ENCODE results near the gene ZC2HC1C. TPM values are rescaled to one million over a fixed set of nuclear protein-coding genes. Genes with fewer than 3 reads are reported as not detected.

Gene ZC2HC1C
- total RNA-seq, 1 donor from 2014 or later = 10.5 TPM

GRCh38 chr14:75054421-75054820, 15.0 kb upstream of the ZC2HC1C start:
- Histone ChIP-seq H3K36me3 (no peaks in the 10 kb centered on the region), H3K4me1 (peaks cover 17% of the 10 kb centered on the region), H3K9me3 (replicated peaks) (no peaks in the 10 kb centered on the region), H3K27me3 (ENCODE audit: low read depth) (no peaks in the 10 kb centered on the region), H3K27ac (replicated peaks) (no peak overlapping the region), H3K4me3 (no peak overlapping the region)
- no peak for TF ChIP-seq CTCF (IDR thresholded peaks at IDR 0.05; ENCODE audit: borderline replicate concordance)
- DNase-seq = no peak
- intact Hi-C loops (cut with micrococcal nuclease) = no loop called here

- Histone ChIP-seq H3K36me3 (no peaks in the 10 kb centered on the region), H3K27ac (replicated peaks) (no peak overlapping the region), H3K9me3 (replicated peaks) (peaks cover 6% of the 10 kb centered on the region), H3K4me1 (peaks cover 17% of the 10 kb centered on the region), H3K4me3 (no peak overlapping the region), H3K27me3 (ENCODE audit: low read depth) (no peaks in the 10 kb centered on the region)
- intact Hi-C loops (cut with micrococcal nuclease) = loop anchor here (10.0 kb wide), 1 partner anchor 115 kb away; no protein-coding TSS in a partner anchor
- no peak for TF ChIP-seq CTCF (IDR thresholded peaks at IDR 0.05; ENCODE audit: borderline replicate concordance)
- DNase-seq = no peak
These were observed 9.8 kb upstream of the ZC2HC1C start for GRCh38 chr14:75059642-75060041.

GRCh38 chr14:75060420-75060819, 9.0 kb upstream of the ZC2HC1C start:
- H3K4me3 ChIP-seq = no peak overlapping the region
- TF ChIP-seq CTCF (IDR thresholded peaks at IDR 0.05; ENCODE audit: borderline replicate concordance) = no peak
- intact Hi-C loops (cut with micrococcal nuclease) = loop anchor here (10.0 kb wide), 1 partner anchor 116 kb away; no protein-coding TSS in a partner anchor
- H3K4me1 ChIP-seq = peaks cover 22% of the 10 kb centered on the region
- H3K9me3 ChIP-seq (replicated peaks) = peaks cover 6% of the 10 kb centered on the region
- no peak overlapping the region for H3K27ac ChIP-seq (replicated peaks)
- DNase-seq = no peak
- no peaks in the 10 kb centered on the region for H3K27me3 ChIP-seq (ENCODE audit: low read depth)
- H3K36me3 ChIP-seq = no peaks in the 10 kb centered on the region

GRCh38 chr14:75063013-75063412, 6.4 kb upstream of the ZC2HC1C start:
- no peak for DNase-seq
- Histone ChIP-seq H3K4me1 (peaks cover 36% of the 10 kb centered on the region), H3K36me3 (no peaks in the 10 kb centered on the region), H3K27me3 (ENCODE audit: low read depth) (no peaks in the 10 kb centered on the region), H3K27ac (replicated peaks) (peak overlapping the region; percentile 81), H3K9me3 (replicated peaks) (peaks cover 6% of the 10 kb centered on the region), H3K4me3 (peak overlapping the region; percentile 91)
- intact Hi-C loops (cut with micrococcal nuclease) = loop anchor here (10.0 kb wide), 1 partner anchor 118 kb away; no protein-coding TSS in a partner anchor
- TF ChIP-seq CTCF (IDR thresholded peaks at IDR 0.05; ENCODE audit: borderline replicate concordance) = no peak

GRCh38 chr14:75063491-75064204, 5.8 kb upstream of the ZC2HC1C start, which contains the start of gene ACYP1:
Gene ACYP1 (minus strand): TSS chr14:75064024. CDS start chr14:75063553, 471 bp downstream.
- H3K27ac ChIP-seq (replicated peaks) = peak within 1 kb of the TSS; percentile 81
- TF ChIP-seq CTCF (IDR thresholded peaks at IDR 0.05; ENCODE audit: borderline replicate concordance) = no peak
- peak within 1 kb of the TSS; percentile 91 for H3K4me3 ChIP-seq
- H3K4me1 ChIP-seq = peaks cover 43% of the 10 kb centered on the region
- no peaks in the 10 kb centered on the region for H3K36me3 ChIP-seq
- intact Hi-C loops (cut with micrococcal nuclease) = loop anchor here (10.0 kb wide), 1 partner anchor 119 kb away; no protein-coding TSS in a partner anchor
- peak; percentile 93 for DNase-seq
- no peaks in the 10 kb centered on the region for H3K27me3 ChIP-seq (ENCODE audit: low read depth)
- peaks cover 6% of the 10 kb centered on the region for H3K9me3 ChIP-seq (replicated peaks)

Measured in left ventricle myocardium inferior (tissue), 1 donor.